Sigmoid colon (tissue), 7 donors: ENCODE measurements around the gene GNG2. TPM values are rescaled to one million over a fixed set of nuclear protein-coding genes. Genes with fewer than 3 reads are reported as not detected.

ENCODE experiments used
- DNase-seq: peaks from one replicate; pipeline ENCODE4 v3.0.0-alpha.2; 2019
- H3K27ac ChIP-seq, 4 donors: fragments of 200-600 bp; sonication (generic); one replicate each; pipeline ENCODE4 v1.5.1; 2016 to 2019; ENCODE audit warnings: mild to moderate bottlenecking in 1 of 4
- H3K27me3 ChIP-seq, 3 donors: fragments of 200-600 bp; sonication (generic); one replicate each; pipeline ENCODE4 v1.5.1; 2019; ENCODE audit warnings: mild to moderate bottlenecking in 1 of 3
- H3K36me3 ChIP-seq, 4 donors: fragments of 200-600 bp; sonication (generic); one replicate each; pipeline ENCODE4 v1.5.1; 2016 to 2019
- H3K4me1 ChIP-seq, 4 donors: fragments of 200-600 bp; sonication (generic); one replicate each; pipeline ENCODE4 v1.5.1; 2017 to 2019
- H3K4me3 ChIP-seq, 4 donors: fragments of 200-600 bp; sonication (generic); one replicate each; pipeline ENCODE4 v1.5.1; 2017 to 2019; ENCODE audit warnings: mild to moderate bottlenecking in 2 of 4, moderate library complexity in 1 of 4
- H3K9me3 ChIP-seq, 4 donors: fragments of 200-600 bp in 3 of 4; sonication (generic) in 3 of 4; one replicate each; pipeline versions ENCODE4 v1.5.1 to v1.6.1; 2013 to 2019
- CTCF ChIP-seq, 4 experiments: fragments of 450-650 bp in 3 of 4; fragments of 200-600 bp in 1 of 4; IDR thresholded peaks; one replicate each; pipeline ENCODE4 v1.5.1; 2016 to 2019; ENCODE audit warnings: antibody characterized with exemption in 4 of 4, mild to moderate bottlenecking in 3 of 4, moderate library complexity in 2 of 4
- EP300 ChIP-seq, 4 donors: sonication (generic); formaldehyde crosslinking; IDR thresholded peaks; one replicate each; pipeline ENCODE4 v1.6.1; 2017; ENCODE audit warnings: antibody characterized with exemption in 4 of 4
- POLR2A ChIP-seq, 2 donors: fragments of 450-650 bp; IDR thresholded peaks; one replicate each; pipeline ENCODE4 v1.6.1; 2016; ENCODE audit warnings: antibody characterized with exemption in 2 of 2, mild to moderate bottlenecking in 2 of 2, moderate library complexity in 2 of 2
- POLR2AphosphoS5 ChIP-seq, 4 donors: sonication (generic); formaldehyde crosslinking; IDR thresholded peaks; one replicate each; pipeline ENCODE4 v1.6.1; 2017; ENCODE audit warnings: antibody characterized with exemption in 4 of 4
- WGBS, 2 donors: extraction: QIAGEN DNeasy Blood & Tissue Kit; methylation state at CpG; one replicate each; pipeline ENCODE4 v1.1.7; 2013; 5-methylcytosine and 5-hydroxymethylcytosine counted together
- intact Hi-C: fragments of 100-400 bp; cut with DNase I; formaldehyde crosslinking; loops from one replicate; pipeline ENCODE4 v1.15.1; 2023
- polyA plus RNA-seq, 3 donors: library from polyadenylated mRNA; stranded (reverse); fragments of 200-250 nt; gene quantifications; one replicate each; pipeline ENCODE4 v1.2.3, GENCODE V29; 2013
- total RNA-seq, 4 donors: library from RNA; depleted of rRNA; stranded (reverse); fragments of >200 nt; gene quantifications; one replicate each; pipeline ENCODE4 v1.1.0, GENCODE V29; 2016
- donor health status: healthy with polysubstance abuse.
- donor health status: Bipolar disorder and iron deficiency.
- donor health status: healthy.

Gene GNG2
- total and polyA plus RNA-seq, 7 donors: 9.5 to 44.2 (median 27.3) TPM

GRCh38 chr14:52014601-52015267 is 154.3 kb downstream of the GNG2 start:
- no peak overlapping the region for H3K27ac ChIP-seq
- no peaks in the 10 kb centered on the region for H3K9me3 ChIP-seq
- no peaks in the 10 kb centered on the region for H3K27me3 ChIP-seq
- WGBS, 2 donors: 83 to 86% methylated on average over 15 of the region's 15 CpGs
- no peak for TF ChIP-seq POLR2A (IDR thresholded peaks at IDR 0.05)
- DNase-seq: peak; percentile 55
- intact Hi-C loops: no loop called here
- peaks cover 18 to 69% (median 25%) of the 10 kb centered on the region in 4 donors for H3K36me3 ChIP-seq
- no peak overlapping the region for H3K4me3 ChIP-seq
- H3K4me1 ChIP-seq: peaks cover 0 to 15% (median 2%) of the 10 kb centered on the region in 4 donors

GRCh38 chr14:52015411-52016030 is 155.1 kb downstream of the GNG2 start:
- 92% methylated on average over 8 of the region's 8 CpGs for WGBS, 2 donors
- Histone ChIP-seq H3K27ac (no peak overlapping the region), H3K27me3 (no peaks in the 10 kb centered on the region)

GRCh38 chr14:52018252-52018651 is 157.8 kb downstream of the GNG2 start:
- no peak for DNase-seq
- Histone ChIP-seq H3K27ac (no peak overlapping the region), H3K4me3 (no peak overlapping the region), H3K4me1 (peaks cover 0 to 10% (median 2%) of the 10 kb centered on the region in 4 donors), H3K36me3 (peaks cover 13 to 55% (median 16%) of the 10 kb centered on the region in 4 donors), H3K9me3 (no peaks in the 10 kb centered on the region), H3K27me3 (no peaks in the 10 kb centered on the region)
- intact Hi-C loops: no loop called here
- TF ChIP-seq POLR2A (IDR thresholded peaks at IDR 0.05): no peak
- no peak for TF ChIP-seq EP300 (IDR thresholded peaks at IDR 0.05)
- TF ChIP-seq CTCF (IDR thresholded peaks at IDR 0.05): no peak
- no peak for TF ChIP-seq POLR2AphosphoS5 (IDR thresholded peaks at IDR 0.05)
- 31 to 60% methylated on average over 4 of the region's 4 CpGs for WGBS, 2 donors

More at GRCh38 chr14:52015411-52016030, 155.1 kb downstream of the GNG2 start:
- Histone ChIP-seq H3K4me1 (peaks cover 0 to 15% (median 2%) of the 10 kb centered on the region in 4 donors), H3K9me3 (no peaks in the 10 kb centered on the region), H3K4me3 (no peak overlapping the region), H3K36me3 (peaks cover 20 to 69% (median 28%) of the 10 kb centered on the region in 4 donors)
- intact Hi-C loops: no loop called here
- TF ChIP-seq CTCF (IDR thresholded peaks at IDR 0.05) (no peak), POLR2AphosphoS5 (IDR thresholded peaks at IDR 0.05) (no peak), EP300 (IDR thresholded peaks at IDR 0.05) (no peak), POLR2A (IDR thresholded peaks at IDR 0.05) (no peak)
- DNase-seq: no peak

- Histone ChIP-seq H3K36me3 (peaks cover 13 to 51% (median 16%) of the 10 kb centered on the region in 4 donors), H3K9me3 (no peaks in the 10 kb centered on the region), H3K4me1 (peaks cover 0 to 16% (median 5%) of the 10 kb centered on the region in 4 donors), H3K27me3 (no peaks in the 10 kb centered on the region), H3K27ac (no peak overlapping the region), H3K4me3 (no peak overlapping the region)
- no peak for DNase-seq
- intact Hi-C loops: no loop called here
- TF ChIP-seq CTCF (IDR thresholded peaks at IDR 0.05) (no peak), POLR2A (IDR thresholded peaks at IDR 0.05) (no peak), EP300 (IDR thresholded peaks at IDR 0.05) (no peak), POLR2AphosphoS5 (IDR thresholded peaks at IDR 0.05) (no peak)
- 97 to 98% methylated on average over 8 of the region's 8 CpGs for WGBS, 2 donors
These were observed 158.6 kb downstream of the GNG2 start for GRCh38 chr14:52018970-52019369.

Other genes starting within 250 kb of the GNG2 start
- 10 to 100 TPM; 38.3 to 85.6 (median 49.6) TPM for gene FRMD6, start 208.7 kb upstream of the GNG2 start, total RNA-seq
- 1 to 10 TPM; 1.6 to 6.6 (median 4.0) TPM for gene FRMD6, start 208.7 kb upstream of the GNG2 start, polyA plus RNA-seq
- 10 to 100 TPM; 33.5 to 76.0 (median 53.7) TPM for gene RTRAF, start 128.9 kb downstream of the GNG2 start, total RNA-seq
- gene RTRAF, start 128.9 kb downstream of the GNG2 start, polyA plus RNA-seq: 100 to 1,000 TPM; 108 to 152 (median 141) TPM
- gene NID2, start 208.4 kb downstream of the GNG2 start, total RNA-seq: 10 to 100 TPM; 26.4 to 52.9 (median 29.9) TPM
- gene NID2, start 208.4 kb downstream of the GNG2 start, polyA plus RNA-seq: 1 to 10 TPM in 2 of 3 donors, under 1 TPM in 1; 0.46 to 9.0 (median 4.8) TPM